A673 (cell line): Measurements from ENCODE around the gene FOXN3. TPM values are rescaled to one million over a fixed set of nuclear protein-coding genes. Genes with fewer than 3 reads are reported as not detected.

Experiments
- BruUV-seq: library from RNA; stranded (reverse); fragments of 400-500 nt; replicated peaks from 2 replicates; lab custom pipeline; 2021; lab: Mats Ljungman, UMichigan
- CTCF ChIA-PET: fragments of 300-600 bp; sonication (Branson Sonifier 250); formaldehyde crosslinking; loops from one replicate; lab custom pipeline; 2022; ENCODE audit warnings: antibody characterized with exemption; lab: Charles Lee
- POLR2A ChIA-PET: fragments of 300-600 bp; sonication (Branson Sonifier 250); formaldehyde crosslinking; loops from one replicate; lab custom pipeline; 2022; ENCODE audit warnings: antibody characterized with exemption; ENCODE audit not compliant: low non-redundant PET; lab: Charles Lee
- DNase-seq: peaks from one replicate; pipeline ENCODE4 v3.0.0-alpha.2; 2015; ENCODE audit warnings: low spot score
- H3K27ac ChIP-seq: fragments of 200-600 bp; sonication (generic); 2 replicates; pipeline ENCODE4 v1.5.1; 2016; ENCODE audit warnings: mixed run types, low read depth, mild to moderate bottlenecking, mixed read lengths, antibody characterized with exemption, low read length; ENCODE audit not compliant: poor library complexity, severe bottlenecking
- H3K27me3 ChIP-seq: fragments of 200-600 bp; sonication (generic); replicated peaks from 2 replicates; pipeline ENCODE4 v1.6.1; 2017; ENCODE audit warnings: mixed run types, low read depth, mild to moderate bottlenecking, mixed read lengths, antibody characterized with exemption, low read length; ENCODE audit not compliant: insufficient read depth, poor library complexity
- H3K36me3 ChIP-seq: fragments of 200-600 bp; sonication (generic); 2 replicates; pipeline ENCODE4 v1.6.1; 2016; ENCODE audit warnings: mixed run types, mild to moderate bottlenecking, mixed read lengths, antibody characterized with exemption, low read length; ENCODE audit not compliant: insufficient read depth, poor library complexity, severe bottlenecking
- H3K4me1 ChIP-seq: fragments of 200-600 bp; sonication (generic); 2 replicates; pipeline ENCODE4 v1.6.1; 2017; ENCODE audit warnings: mixed run types, mild to moderate bottlenecking, mixed read lengths, antibody characterized with exemption, low read length; ENCODE audit not compliant: insufficient read depth, poor library complexity, severe bottlenecking
- H3K4me3 ChIP-seq: fragments of 200-600 bp; sonication (generic); 2 replicates; pipeline ENCODE4 v1.5.1; 2016; ENCODE audit warnings: low read depth, mixed run types, mild to moderate bottlenecking, mixed read lengths, low read length; ENCODE audit not compliant: poor library complexity, severe bottlenecking
- H3K9me3 ChIP-seq: fragments of 200-600 bp; sonication (generic); 2 replicates; pipeline ENCODE4 v1.6.1; 2016; ENCODE audit warnings: mixed run types, low read depth, mild to moderate bottlenecking, mixed read lengths, antibody characterized with exemption, low read length; ENCODE audit not compliant: poor library complexity, severe bottlenecking
- CTCF ChIP-seq: fragments of 300-800, 200-600 bp; sonication (generic); conservative IDR thresholded peaks from 2 replicates; pipeline ENCODE4 v1.5.1; 2017; ENCODE audit warnings: low read depth, mild to moderate bottlenecking, antibody characterized with exemption, low read length, moderate library complexity, mixed read lengths
- EZH2 ChIP-seq: fragments of 200-600 bp; sonication (generic); IDR thresholded peaks from 2 replicates; pipeline ENCODE4 v1.6.1; 2017; ENCODE audit warnings: borderline replicate concordance, low read depth, mild to moderate bottlenecking, mixed read lengths, antibody characterized with exemption, low read length; ENCODE audit not compliant: poor library complexity, severe bottlenecking
- intact Hi-C: fragments of 100-400 bp; cut with micrococcal nuclease; formaldehyde crosslinking; loops from one replicate; pipeline ENCODE4 v1.10.0; 2022; ENCODE audit not compliant: unreplicated experiment
- total RNA-seq: library from RNA; stranded (reverse); gene quantifications from 2 replicates; pipeline ENCODE4 v1.2.3, GENCODE V29; 2021

The FOXN3 gene
- total RNA-seq, 1 experiment from 2014 or later = 15.3 TPM

DNA sequence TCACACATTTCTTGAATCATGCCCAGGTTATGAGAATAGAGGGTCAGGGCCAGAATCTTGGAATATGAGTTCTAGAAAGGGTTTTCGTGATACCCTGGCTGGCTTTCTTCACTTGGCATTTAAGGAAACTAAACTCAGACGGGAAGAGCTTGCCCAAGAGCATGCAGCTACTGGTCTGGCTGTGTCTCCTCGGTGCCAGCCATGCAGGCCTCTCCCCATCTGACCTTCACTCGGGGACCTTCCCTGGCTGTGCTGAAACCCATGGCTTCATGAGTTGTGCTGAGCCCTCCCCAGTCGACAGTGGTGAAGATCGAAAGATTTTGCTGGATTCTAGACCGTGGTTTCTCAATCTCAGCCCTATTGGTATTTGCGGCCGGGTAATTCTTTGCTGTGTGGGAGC, 38.0 kb downstream of the FOXN3 start:
- Histone ChIP-seq H3K4me1 (no peaks in the 10 kb centered on the region), H3K36me3 (no peaks in the 10 kb centered on the region), H3K9me3 (no peaks in the 10 kb centered on the region), H3K4me3 (no peak overlapping the region), H3K27me3 (no peaks in the 10 kb centered on the region), H3K27ac (no peak overlapping the region)
- intact Hi-C loops = no loop called here
- CTCF ChIA-PET = no interaction called here
- TF ChIP-seq EZH2 = no peak
- TF ChIP-seq CTCF = no peak
- POLR2A ChIA-PET = no interaction called here
- DNase-seq = no peak
- BruUV-seq = no TSS peak

DNA sequence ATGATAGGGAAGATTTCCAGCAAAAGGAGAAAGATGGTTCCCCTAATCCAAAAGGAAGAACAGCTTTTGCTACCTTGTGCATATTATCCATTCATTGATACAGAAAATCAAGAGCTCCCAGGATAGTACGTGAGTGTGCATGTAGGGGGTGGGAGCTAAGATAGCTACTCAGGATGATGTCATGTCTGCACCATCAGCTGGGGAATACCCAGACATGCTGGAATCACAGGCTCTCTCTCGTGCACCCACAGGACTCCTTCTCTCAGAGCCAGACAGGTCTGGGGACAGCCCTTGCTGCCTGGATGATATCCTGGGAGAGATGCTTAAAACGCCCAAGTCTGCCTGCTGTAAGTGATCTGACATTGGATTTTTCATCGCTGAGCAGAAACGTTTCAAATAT, 38.9 kb downstream of the FOXN3 start:
- H3K36me3 ChIP-seq = no peaks in the 10 kb centered on the region
- H3K4me3 ChIP-seq = no peak overlapping the region
- no peaks in the 10 kb centered on the region for H3K4me1 ChIP-seq
- H3K27ac ChIP-seq = no peak overlapping the region
- CTCF ChIA-PET = no interaction called here
- TF ChIP-seq CTCF (no peak), EZH2 (no peak)
- H3K9me3 ChIP-seq = no peaks in the 10 kb centered on the region
- BruUV-seq = no TSS peak
- intact Hi-C loops = no loop called here
- POLR2A ChIA-PET = no interaction called here
- no peaks in the 10 kb centered on the region for H3K27me3 ChIP-seq
- no peak for DNase-seq

DNA sequence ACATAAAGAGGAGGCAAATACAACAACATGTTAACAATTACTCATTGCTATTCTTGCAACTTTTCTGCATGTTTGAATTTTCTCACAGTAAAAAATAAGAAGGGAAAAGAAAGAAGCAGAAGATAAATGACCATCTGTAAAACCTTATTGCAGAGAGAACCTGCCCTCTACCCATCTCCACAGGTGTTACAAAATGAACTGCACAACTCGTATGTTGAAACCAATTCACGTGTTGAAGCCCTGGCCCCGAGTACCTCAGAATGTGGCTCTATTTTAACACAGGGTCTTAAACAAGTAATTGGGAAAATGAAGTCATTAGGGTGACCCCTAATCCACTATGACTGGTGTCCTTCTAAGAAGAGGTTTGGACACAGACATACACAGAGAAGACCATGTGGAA, 39.5 kb downstream of the FOXN3 start:
- H3K27me3 ChIP-seq = no peaks in the 10 kb centered on the region
- no peak overlapping the region for H3K27ac ChIP-seq
- no peaks in the 10 kb centered on the region for H3K36me3 ChIP-seq
- no peaks in the 10 kb centered on the region for H3K9me3 ChIP-seq
- TF ChIP-seq EZH2 (no peak), CTCF (no peak)
- intact Hi-C loops = no loop called here
- DNase-seq = no peak
- ChIA-PET POLR2A (no interaction called here), CTCF (no interaction called here)
- H3K4me1 ChIP-seq = no peaks in the 10 kb centered on the region
- no peak overlapping the region for H3K4me3 ChIP-seq
- no TSS peak for BruUV-seq
